GM23338 (cell line): ENCODE results near the gene HMCN2. TPM values are rescaled to one million over a fixed set of nuclear protein-coding genes. Genes with fewer than 3 reads are reported as not detected.

Source experiments
- ATAC-seq: fragments of 200-7000 bp; cut with Tn5 transposase; 3 replicates; pipeline ENCODE4 v1.9.1; 2020
- DNase-seq: peaks from one replicate; pipeline ENCODE4 v3.0.0-alpha.2; 2015; ENCODE audit warnings: low spot score
- H2AFZ ChIP-seq: fragments of 200-600 bp; sonication (generic); 2 replicates; pipeline ENCODE4 v1.8.0; 2016; ENCODE audit warnings: antibody characterized with exemption, mild to moderate bottlenecking, moderate library complexity
- H3F3A ChIP-seq: fragments of 200-600 bp; sonication (generic); replicated peaks from 2 replicates; pipeline ENCODE4 v1.8.0; 2017; ENCODE audit warnings: antibody characterized with exemption, mixed run types, low read depth
- H3K27ac ChIP-seq: fragments of 200-600 bp; sonication (generic); 2 replicates; pipeline ENCODE4 v1.6.1; 2016; ENCODE audit warnings: low read depth
- H3K27me3 ChIP-seq: fragments of 200-600 bp; sonication (generic); 2 replicates; pipeline ENCODE4 v1.8.0; 2016; ENCODE audit warnings: mild to moderate bottlenecking, mixed run types, moderate library complexity; ENCODE audit not compliant: insufficient read depth
- H3K36me3 ChIP-seq: fragments of 200-600 bp; sonication (generic); 2 replicates; pipeline ENCODE4 v1.8.0; 2016; ENCODE audit warnings: mild to moderate bottlenecking; ENCODE audit not compliant: insufficient read depth
- H3K4me1 ChIP-seq: fragments of 200-600 bp; sonication (generic); 2 replicates; pipeline ENCODE4 v1.8.0; 2016; ENCODE audit warnings: mild to moderate bottlenecking, moderate library complexity; ENCODE audit not compliant: insufficient read depth
- H3K4me2 ChIP-seq: fragments of 200-600 bp; sonication (generic); 2 replicates; pipeline ENCODE4 v1.7.1; 2017; ENCODE audit warnings: mixed run types
- H3K4me3 ChIP-seq: fragments of 200-600 bp; sonication (generic); 2 replicates; pipeline ENCODE4 v1.6.1; 2016; ENCODE audit warnings: mixed run types
- H3K79me2 ChIP-seq: fragments of 200-600 bp; sonication (generic); replicated peaks from 2 replicates; pipeline ENCODE4 v1.8.0; 2017; ENCODE audit warnings: mild to moderate bottlenecking; ENCODE audit not compliant: insufficient read depth
- H3K9me2 ChIP-seq: fragments of 200-600 bp; sonication (generic); 2 replicates; pipeline ENCODE4 v1.8.0; 2017; ENCODE audit not compliant: insufficient read depth
- H4K20me1 ChIP-seq: fragments of 200-600 bp; sonication (generic); replicated peaks from 2 replicates; pipeline ENCODE4 v1.8.0; 2017; ENCODE audit warnings: mild to moderate bottlenecking; ENCODE audit not compliant: insufficient read depth
- H3K27ac Mint-ChIP-seq: 2 replicates; pipeline ENCODE4 v1.8.0; 2020; ENCODE audit warnings: inconsistent platforms, mild to moderate bottlenecking, moderate library complexity, mixed read lengths
- H3K27me3 Mint-ChIP-seq: 3 replicates; pipeline ENCODE4 v1.8.0; 2022; ENCODE audit warnings: low read depth, mild to moderate bottlenecking, moderate library complexity, mixed read lengths, inconsistent platforms; ENCODE audit not compliant: insufficient read depth, poor library complexity
- H3K36me3 Mint-ChIP-seq: 3 replicates; pipeline ENCODE4 v1.8.0; 2021; ENCODE audit warnings: low read depth, mild to moderate bottlenecking, inconsistent platforms, moderate library complexity, mixed read lengths
- H3K4me1 Mint-ChIP-seq: 3 replicates; pipeline ENCODE4 v1.8.0; 2020; ENCODE audit warnings: mild to moderate bottlenecking, inconsistent platforms, mixed read lengths
- H3K4me3 Mint-ChIP-seq: 3 replicates; pipeline ENCODE4 v1.8.0; 2021; ENCODE audit warnings: moderate library complexity, mild to moderate bottlenecking, inconsistent platforms, mixed read lengths
- H3K9me3 Mint-ChIP-seq: 3 replicates; pipeline ENCODE4 v1.8.0; 2020; ENCODE audit warnings: moderate library complexity, mild to moderate bottlenecking, inconsistent platforms, mixed read lengths
- CREB1 ChIP-seq: fragments of 250-450 bp; sonication (Bioruptor Pico); IDR thresholded peaks from 2 replicates; pipeline ENCODE4 v1.5.0; 2020; ENCODE audit warnings: low read depth, mild to moderate bottlenecking, moderate library complexity
- EZH2 ChIP-seq: fragments of 200-600 bp; sonication (generic); IDR thresholded peaks from one replicate; pipeline ENCODE4 v1.8.0; 2017; ENCODE audit warnings: antibody characterized with exemption, mild to moderate bottlenecking, low read depth; ENCODE audit not compliant: unreplicated experiment
- EZH2phosphoT487 ChIP-seq: fragments of 200-600 bp; sonication (generic); IDR thresholded peaks from one replicate; pipeline ENCODE4 v1.8.1; 2018; ENCODE audit warnings: antibody characterized with exemption; ENCODE audit not compliant: unreplicated experiment
- STAT1 ChIP-seq: IDR thresholded peaks from one replicate; pipeline ENCODE4 v1.6.1; 2016; ENCODE audit warnings: antibody characterized with exemption; ENCODE audit not compliant: unreplicated experiment
- ZNF114 ChIP-seq: fragments of 250-450 bp; sonication (Bioruptor Pico); IDR thresholded peaks from 2 replicates; pipeline ENCODE4 v1.5.0; 2020; ENCODE audit warnings: mild to moderate bottlenecking, moderate library complexity
- polyA plus RNA-seq: library from polyadenylated mRNA; unstranded; fragments of >200 nt; fragmentation: Nextera tagmentation; extraction: Ambion mirVana; gene quantifications from 2 replicates; pipeline ENCODE4 v1.2.1, GENCODE V29; 2016
- total RNA-seq: library from RNA; depleted of rRNA; stranded (reverse); fragments of >200 nt; shearing (Covaris generic); gene quantifications from 2 replicates; pipeline ENCODE4 v1.2.3, GENCODE V29; 2014
- TF ChIP-seq, protein P1 (sequence below), 2 experiments: fragments of 200-600 bp in 1 of 2; sonication (generic) in 1 of 2; conservative IDR thresholded peaks; 2 replicates each; pipeline versions ENCODE4 v1.5.1 to v1.6.1; 2016 to 2017; ENCODE audit warnings: antibody characterized with exemption in 2 of 2, low read depth in 2 of 2, mild to moderate bottlenecking in 2 of 2, moderate library complexity in 1 of 2
- TF ChIP-seq, protein P2 (sequence below): IDR thresholded peaks from 2 replicates; pipeline ENCODE4 v1.6.1; 2016; ENCODE audit warnings: antibody characterized with exemption
- TF ChIP-seq, protein P3 (sequence below): IDR thresholded peaks from one replicate; pipeline ENCODE4 v1.6.1; 2018; ENCODE audit warnings: antibody characterized with exemption; ENCODE audit not compliant: unreplicated experiment
- TF ChIP-seq, protein P4 (sequence below): fragments of 250-450 bp; sonication (Bioruptor Pico); IDR thresholded peaks from 2 replicates; pipeline ENCODE4 v1.5.0; 2020; ENCODE audit warnings: mild to moderate bottlenecking, moderate library complexity

Gene HMCN2
- total and polyA plus RNA-seq, 2 experiments from 2014 or later, result 1.3 to 4.7 TPM

DNA sequence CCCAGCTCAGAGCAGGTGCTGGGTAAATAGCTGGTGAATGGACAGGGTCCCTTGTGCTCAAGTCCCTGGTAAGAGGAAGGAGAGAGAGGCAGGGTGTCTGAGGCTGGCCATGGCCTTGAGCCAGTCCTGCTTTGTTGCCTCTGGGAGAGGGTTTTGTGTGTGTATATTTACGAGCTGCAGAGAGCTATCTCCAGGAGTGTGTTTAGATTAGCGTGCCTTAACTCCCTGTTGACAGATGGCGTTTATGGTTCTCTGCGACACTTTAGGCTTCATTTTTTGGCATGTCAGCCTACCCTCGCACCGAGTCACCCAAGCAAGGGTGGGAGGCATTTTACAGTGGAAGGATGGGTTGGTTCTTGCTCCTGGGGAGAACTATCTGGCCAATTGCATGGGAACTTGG is 22.2 kb downstream of the HMCN2 start:
- Histone ChIP-seq H3K4me3 (no peak overlapping the region), H3K4me1 (no peaks in the 10 kb centered on the region), H3K9me2 (no peaks in the 10 kb centered on the region), H4K20me1 (no peaks in the 10 kb centered on the region), H3K79me2 (no peaks in the 10 kb centered on the region), H3K4me2 (no peak overlapping the region), H3K36me3 (no peaks in the 10 kb centered on the region), H3F3A (no peaks in the 10 kb centered on the region), H2AFZ (no peak overlapping the region), H3K27ac (no peak overlapping the region), H3K27me3 (no peaks in the 10 kb centered on the region)
- no peaks in the 10 kb centered on the region for H3K9me3 Mint-ChIP-seq
- no peak overlapping the region for H3K4me3 Mint-ChIP-seq
- peaks cover 10% of the 10 kb centered on the region for H3K27me3 Mint-ChIP-seq
- peaks cover 6% of the 10 kb centered on the region for H3K36me3 Mint-ChIP-seq
- peaks cover 19% of the 10 kb centered on the region for H3K4me1 Mint-ChIP-seq
- DNase-seq (no peak), ATAC-seq (no peak)
- TF ChIP-seq STAT1, result no peak
- no peak for TF ChIP-seq EZH2phosphoT487
- TF ChIP-seq EZH2, result no peak
- TF ChIP-seq, protein P1, sequence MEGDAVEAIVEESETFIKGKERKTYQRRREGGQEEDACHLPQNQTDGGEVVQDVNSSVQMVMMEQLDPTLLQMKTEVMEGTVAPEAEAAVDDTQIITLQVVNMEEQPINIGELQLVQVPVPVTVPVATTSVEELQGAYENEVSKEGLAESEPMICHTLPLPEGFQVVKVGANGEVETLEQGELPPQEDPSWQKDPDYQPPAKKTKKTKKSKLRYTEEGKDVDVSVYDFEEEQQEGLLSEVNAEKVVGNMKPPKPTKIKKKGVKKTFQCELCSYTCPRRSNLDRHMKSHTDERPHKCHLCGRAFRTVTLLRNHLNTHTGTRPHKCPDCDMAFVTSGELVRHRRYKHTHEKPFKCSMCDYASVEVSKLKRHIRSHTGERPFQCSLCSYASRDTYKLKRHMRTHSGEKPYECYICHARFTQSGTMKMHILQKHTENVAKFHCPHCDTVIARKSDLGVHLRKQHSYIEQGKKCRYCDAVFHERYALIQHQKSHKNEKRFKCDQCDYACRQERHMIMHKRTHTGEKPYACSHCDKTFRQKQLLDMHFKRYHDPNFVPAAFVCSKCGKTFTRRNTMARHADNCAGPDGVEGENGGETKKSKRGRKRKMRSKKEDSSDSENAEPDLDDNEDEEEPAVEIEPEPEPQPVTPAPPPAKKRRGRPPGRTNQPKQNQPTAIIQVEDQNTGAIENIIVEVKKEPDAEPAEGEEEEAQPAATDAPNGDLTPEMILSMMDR (conservative IDR thresholded peaks at IDR 0.05; ENCODE audit: low read depth in 2 of 2), result no peak
- TF ChIP-seq ZNF114, result no peak
- H3K27ac Mint-ChIP-seq, result no peak overlapping the region

DNA sequence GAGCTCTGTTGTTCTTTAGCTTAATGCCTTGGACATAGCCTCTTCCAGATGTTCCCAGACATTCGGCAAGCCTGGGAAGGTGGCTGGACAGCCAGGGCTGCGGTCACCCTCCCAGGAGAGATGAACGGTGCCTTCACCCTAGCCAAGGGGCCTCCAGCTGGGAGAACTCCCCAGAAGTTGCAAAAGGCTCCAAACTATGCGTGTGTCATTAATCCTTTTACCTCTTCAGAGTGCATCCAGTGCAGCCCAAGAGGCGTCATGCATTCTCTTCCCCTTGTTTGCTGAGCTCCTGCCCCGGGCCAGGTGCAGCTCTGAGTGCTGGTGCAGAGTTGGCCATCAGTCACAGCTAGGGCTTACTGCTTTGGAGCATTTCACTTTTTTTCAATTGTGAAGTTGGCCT is 22.8 kb downstream of the HMCN2 start:
- ATAC-seq, result peak; percentile 27
- Histone ChIP-seq H3K27me3 (no peaks in the 10 kb centered on the region), H3K4me1 (no peaks in the 10 kb centered on the region), H3K4me3 (no peak overlapping the region), H3K4me2 (no peak overlapping the region), H3F3A (no peaks in the 10 kb centered on the region), H3K9me2 (no peaks in the 10 kb centered on the region), H3K79me2 (no peaks in the 10 kb centered on the region), H2AFZ (no peak overlapping the region), H3K36me3 (no peaks in the 10 kb centered on the region), H4K20me1 (no peaks in the 10 kb centered on the region), H3K27ac (no peak overlapping the region)
- peaks cover 10% of the 10 kb centered on the region for H3K27me3 Mint-ChIP-seq
- H3K4me3 Mint-ChIP-seq, result no peak overlapping the region
- no peak for DNase-seq
- H3K27ac Mint-ChIP-seq, result no peak overlapping the region
- no peaks in the 10 kb centered on the region for H3K9me3 Mint-ChIP-seq
- H3K36me3 Mint-ChIP-seq, result peaks cover 6% of the 10 kb centered on the region
- H3K4me1 Mint-ChIP-seq, result peaks cover 19% of the 10 kb centered on the region
- TF ChIP-seq EZH2, result no peak
- TF ChIP-seq, protein P2, sequence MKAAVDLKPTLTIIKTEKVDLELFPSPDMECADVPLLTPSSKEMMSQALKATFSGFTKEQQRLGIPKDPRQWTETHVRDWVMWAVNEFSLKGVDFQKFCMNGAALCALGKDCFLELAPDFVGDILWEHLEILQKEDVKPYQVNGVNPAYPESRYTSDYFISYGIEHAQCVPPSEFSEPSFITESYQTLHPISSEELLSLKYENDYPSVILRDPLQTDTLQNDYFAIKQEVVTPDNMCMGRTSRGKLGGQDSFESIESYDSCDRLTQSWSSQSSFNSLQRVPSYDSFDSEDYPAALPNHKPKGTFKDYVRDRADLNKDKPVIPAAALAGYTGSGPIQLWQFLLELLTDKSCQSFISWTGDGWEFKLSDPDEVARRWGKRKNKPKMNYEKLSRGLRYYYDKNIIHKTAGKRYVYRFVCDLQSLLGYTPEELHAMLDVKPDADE, result no peak
- no peak for TF ChIP-seq CREB1 (CRISPR knock-in tag)
- no peak for TF ChIP-seq ZNF114
- TF ChIP-seq, protein P3, sequence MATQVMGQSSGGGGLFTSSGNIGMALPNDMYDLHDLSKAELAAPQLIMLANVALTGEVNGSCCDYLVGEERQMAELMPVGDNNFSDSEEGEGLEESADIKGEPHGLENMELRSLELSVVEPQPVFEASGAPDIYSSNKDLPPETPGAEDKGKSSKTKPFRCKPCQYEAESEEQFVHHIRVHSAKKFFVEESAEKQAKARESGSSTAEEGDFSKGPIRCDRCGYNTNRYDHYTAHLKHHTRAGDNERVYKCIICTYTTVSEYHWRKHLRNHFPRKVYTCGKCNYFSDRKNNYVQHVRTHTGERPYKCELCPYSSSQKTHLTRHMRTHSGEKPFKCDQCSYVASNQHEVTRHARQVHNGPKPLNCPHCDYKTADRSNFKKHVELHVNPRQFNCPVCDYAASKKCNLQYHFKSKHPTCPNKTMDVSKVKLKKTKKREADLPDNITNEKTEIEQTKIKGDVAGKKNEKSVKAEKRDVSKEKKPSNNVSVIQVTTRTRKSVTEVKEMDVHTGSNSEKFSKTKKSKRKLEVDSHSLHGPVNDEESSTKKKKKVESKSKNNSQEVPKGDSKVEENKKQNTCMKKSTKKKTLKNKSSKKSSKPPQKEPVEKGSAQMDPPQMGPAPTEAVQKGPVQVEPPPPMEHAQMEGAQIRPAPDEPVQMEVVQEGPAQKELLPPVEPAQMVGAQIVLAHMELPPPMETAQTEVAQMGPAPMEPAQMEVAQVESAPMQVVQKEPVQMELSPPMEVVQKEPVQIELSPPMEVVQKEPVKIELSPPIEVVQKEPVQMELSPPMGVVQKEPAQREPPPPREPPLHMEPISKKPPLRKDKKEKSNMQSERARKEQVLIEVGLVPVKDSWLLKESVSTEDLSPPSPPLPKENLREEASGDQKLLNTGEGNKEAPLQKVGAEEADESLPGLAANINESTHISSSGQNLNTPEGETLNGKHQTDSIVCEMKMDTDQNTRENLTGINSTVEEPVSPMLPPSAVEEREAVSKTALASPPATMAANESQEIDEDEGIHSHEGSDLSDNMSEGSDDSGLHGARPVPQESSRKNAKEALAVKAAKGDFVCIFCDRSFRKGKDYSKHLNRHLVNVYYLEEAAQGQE, result no peak
- TF ChIP-seq, protein P4, sequence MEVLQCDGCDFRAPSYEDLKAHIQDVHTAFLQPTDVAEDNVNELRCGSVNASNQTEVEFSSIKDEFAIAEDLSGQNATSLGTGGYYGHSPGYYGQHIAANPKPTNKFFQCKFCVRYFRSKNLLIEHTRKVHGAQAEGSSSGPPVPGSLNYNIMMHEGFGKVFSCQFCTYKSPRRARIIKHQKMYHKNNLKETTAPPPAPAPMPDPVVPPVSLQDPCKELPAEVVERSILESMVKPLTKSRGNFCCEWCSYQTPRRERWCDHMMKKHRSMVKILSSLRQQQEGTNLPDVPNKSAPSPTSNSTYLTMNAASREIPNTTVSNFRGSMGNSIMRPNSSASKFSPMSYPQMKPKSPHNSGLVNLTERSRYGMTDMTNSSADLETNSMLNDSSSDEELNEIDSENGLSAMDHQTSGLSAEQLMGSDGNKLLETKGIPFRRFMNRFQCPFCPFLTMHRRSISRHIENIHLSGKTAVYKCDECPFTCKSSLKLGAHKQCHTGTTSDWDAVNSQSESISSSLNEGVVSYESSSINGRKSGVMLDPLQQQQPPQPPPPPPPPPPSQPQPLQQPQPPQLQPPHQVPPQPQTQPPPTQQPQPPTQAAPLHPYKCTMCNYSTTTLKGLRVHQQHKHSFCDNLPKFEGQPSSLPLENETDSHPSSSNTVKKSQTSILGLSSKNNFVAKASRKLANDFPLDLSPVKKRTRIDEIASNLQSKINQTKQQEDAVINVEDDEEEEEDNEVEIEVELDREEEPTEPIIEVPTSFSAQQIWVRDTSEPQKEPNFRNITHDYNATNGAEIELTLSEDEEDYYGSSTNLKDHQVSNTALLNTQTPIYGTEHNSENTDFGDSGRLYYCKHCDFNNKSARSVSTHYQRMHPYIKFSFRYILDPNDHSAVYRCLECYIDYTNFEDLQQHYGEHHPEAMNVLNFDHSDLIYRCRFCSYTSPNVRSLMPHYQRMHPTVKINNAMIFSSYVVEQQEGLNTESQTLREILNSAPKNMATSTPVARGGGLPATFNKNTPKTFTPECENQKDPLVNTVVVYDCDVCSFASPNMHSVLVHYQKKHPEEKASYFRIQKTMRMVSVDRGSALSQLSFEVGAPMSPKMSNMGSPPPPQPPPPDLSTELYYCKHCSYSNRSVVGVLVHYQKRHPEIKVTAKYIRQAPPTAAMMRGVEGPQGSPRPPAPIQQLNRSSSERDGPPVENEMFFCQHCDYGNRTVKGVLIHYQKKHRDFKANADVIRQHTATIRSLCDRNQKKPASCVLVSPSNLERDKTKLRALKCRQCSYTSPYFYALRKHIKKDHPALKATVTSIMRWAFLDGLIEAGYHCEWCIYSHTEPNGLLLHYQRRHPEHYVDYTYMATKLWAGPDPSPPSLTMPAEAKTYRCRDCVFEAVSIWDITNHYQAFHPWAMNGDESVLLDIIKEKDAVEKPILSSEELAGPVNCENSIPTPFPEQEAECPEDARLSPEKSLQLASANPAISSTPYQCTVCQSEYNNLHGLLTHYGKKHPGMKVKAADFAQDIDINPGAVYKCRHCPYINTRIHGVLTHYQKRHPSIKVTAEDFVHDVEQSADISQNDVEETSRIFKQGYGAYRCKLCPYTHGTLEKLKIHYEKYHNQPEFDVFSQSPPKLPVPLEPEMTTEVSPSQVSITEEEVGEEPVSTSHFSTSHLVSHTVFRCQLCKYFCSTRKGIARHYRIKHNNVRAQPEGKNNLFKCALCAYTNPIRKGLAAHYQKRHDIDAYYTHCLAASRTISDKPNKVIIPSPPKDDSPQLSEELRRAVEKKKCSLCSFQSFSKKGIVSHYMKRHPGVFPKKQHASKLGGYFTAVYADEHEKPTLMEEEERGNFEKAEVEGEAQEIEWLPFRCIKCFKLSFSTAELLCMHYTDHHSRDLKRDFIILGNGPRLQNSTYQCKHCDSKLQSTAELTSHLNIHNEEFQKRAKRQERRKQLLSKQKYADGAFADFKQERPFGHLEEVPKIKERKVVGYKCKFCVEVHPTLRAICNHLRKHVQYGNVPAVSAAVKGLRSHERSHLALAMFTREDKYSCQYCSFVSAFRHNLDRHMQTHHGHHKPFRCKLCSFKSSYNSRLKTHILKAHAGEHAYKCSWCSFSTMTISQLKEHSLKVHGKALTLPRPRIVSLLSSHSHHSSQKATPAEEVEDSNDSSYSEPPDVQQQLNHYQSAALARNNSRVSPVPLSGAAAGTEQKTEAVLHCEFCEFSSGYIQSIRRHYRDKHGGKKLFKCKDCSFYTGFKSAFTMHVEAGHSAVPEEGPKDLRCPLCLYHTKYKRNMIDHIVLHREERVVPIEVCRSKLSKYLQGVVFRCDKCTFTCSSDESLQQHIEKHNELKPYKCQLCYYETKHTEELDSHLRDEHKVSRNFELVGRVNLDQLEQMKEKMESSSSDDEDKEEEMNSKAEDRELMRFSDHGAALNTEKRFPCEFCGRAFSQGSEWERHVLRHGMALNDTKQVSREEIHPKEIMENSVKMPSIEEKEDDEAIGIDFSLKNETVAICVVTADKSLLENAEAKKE, result no peak
- no peak for TF ChIP-seq STAT1
